Left forelimb (tissue), 1 donor: ENCODE results near the gene ZNF442.
"Not testable (repeated sequence)": the region's sequence is repeated elsewhere in the genome, so short reads cannot be mapped to it uniquely, and the experiment has no call there.

Experiments used
- DNase-seq: peaks from one replicate; pipeline ENCODE4 v3.0.0-alpha.2; 2018; ENCODE audit warnings: low spot score

Gene ZNF442

GRCh38 chr19:12330340-12330739, 35.1 kb downstream of the ZNF442 start:
- no peak for DNase-seq

GRCh38 chr19:12325690-12326089, 39.8 kb downstream of the ZNF442 start:
- no peak for DNase-seq

- DNase-seq: no peak
Observed at GRCh38 chr19:12318782-12319413, 46.6 kb downstream of the ZNF442 start.

- no peak for DNase-seq
Observed at GRCh38 chr19:12314553-12314952, 50.9 kb downstream of the ZNF442 start.

GRCh38 chr19:12308891-12309290, 56.6 kb downstream of the ZNF442 start:
- DNase-seq: not testable (repeated sequence)
